ENCODE measurements around the gene GNG7.

DNA sequence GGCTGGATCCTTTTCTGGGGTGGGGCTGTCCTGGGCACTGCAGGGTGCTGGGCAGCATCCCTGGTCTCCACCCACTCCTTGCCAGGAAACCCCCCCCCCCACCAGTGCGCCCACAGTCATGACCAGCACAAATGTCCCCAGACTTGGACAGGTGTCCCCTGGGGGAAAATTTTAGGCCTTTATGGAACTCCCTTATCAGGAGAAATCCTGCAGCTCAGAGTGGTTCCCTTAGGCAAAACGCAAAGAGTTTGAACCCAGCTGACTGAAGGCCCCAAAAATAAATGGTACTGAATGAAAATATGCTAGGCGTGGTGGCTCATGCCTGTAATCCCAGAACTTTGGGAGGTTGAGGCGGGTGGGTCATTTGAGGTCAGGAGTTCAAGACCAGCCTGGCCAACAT, 174.8 kb downstream of the GNG7 start:
- TF ChIP-seq, protein P1, sequence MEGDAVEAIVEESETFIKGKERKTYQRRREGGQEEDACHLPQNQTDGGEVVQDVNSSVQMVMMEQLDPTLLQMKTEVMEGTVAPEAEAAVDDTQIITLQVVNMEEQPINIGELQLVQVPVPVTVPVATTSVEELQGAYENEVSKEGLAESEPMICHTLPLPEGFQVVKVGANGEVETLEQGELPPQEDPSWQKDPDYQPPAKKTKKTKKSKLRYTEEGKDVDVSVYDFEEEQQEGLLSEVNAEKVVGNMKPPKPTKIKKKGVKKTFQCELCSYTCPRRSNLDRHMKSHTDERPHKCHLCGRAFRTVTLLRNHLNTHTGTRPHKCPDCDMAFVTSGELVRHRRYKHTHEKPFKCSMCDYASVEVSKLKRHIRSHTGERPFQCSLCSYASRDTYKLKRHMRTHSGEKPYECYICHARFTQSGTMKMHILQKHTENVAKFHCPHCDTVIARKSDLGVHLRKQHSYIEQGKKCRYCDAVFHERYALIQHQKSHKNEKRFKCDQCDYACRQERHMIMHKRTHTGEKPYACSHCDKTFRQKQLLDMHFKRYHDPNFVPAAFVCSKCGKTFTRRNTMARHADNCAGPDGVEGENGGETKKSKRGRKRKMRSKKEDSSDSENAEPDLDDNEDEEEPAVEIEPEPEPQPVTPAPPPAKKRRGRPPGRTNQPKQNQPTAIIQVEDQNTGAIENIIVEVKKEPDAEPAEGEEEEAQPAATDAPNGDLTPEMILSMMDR (IDR thresholded peaks at IDR 0.05) = no peak
- no peak for TF ChIP-seq POLR2A (IDR thresholded peaks at IDR 0.05)
